OCI-LY1 (cell line): ENCODE measurements around the gene CIAPIN1.

Experiments used
- EZH2 ChIP-seq: fragments of 200-600 bp; sonication (generic), shearing (Covaris generic); IDR thresholded peaks from 2 replicates; pipeline ENCODE4 v1.8.0; 2017; ENCODE audit warnings: borderline replicate concordance, mixed run types, mild to moderate bottlenecking, antibody characterized with exemption, low read length, moderate library complexity, mixed read lengths
- TF ChIP-seq, protein P1 (sequence below): fragments of 200-600 bp; sonication (generic), shearing (Covaris generic); IDR thresholded peaks from 2 replicates; pipeline ENCODE4 v1.5.1; 2017; ENCODE audit warnings: mild to moderate bottlenecking, antibody characterized with exemption, low read length, moderate library complexity, mixed read lengths

DNA sequence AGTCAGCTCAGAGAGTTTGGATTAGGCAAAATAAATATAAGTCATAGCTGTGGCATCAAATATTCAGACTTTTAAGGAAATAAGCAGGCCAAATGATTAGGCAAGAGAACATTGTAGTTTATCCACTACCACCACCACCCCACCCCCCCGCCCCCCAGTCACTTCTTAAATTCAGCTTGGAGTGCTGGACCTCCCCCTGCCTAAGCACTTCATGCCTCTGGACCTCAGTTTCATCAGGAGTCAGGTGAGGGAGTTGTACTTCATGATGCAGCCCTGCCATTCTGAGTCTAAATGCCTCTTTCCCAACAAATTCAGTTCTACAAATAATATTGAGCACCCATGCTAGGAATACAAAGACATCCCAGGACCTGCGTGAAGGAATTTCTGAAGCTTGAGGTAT, 17.3 kb upstream of the CIAPIN1 start:
- TF ChIP-seq, protein P1, sequence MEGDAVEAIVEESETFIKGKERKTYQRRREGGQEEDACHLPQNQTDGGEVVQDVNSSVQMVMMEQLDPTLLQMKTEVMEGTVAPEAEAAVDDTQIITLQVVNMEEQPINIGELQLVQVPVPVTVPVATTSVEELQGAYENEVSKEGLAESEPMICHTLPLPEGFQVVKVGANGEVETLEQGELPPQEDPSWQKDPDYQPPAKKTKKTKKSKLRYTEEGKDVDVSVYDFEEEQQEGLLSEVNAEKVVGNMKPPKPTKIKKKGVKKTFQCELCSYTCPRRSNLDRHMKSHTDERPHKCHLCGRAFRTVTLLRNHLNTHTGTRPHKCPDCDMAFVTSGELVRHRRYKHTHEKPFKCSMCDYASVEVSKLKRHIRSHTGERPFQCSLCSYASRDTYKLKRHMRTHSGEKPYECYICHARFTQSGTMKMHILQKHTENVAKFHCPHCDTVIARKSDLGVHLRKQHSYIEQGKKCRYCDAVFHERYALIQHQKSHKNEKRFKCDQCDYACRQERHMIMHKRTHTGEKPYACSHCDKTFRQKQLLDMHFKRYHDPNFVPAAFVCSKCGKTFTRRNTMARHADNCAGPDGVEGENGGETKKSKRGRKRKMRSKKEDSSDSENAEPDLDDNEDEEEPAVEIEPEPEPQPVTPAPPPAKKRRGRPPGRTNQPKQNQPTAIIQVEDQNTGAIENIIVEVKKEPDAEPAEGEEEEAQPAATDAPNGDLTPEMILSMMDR, result no peak
- no peak for TF ChIP-seq EZH2
